Activated CD8-positive, alpha-beta memory T cell treated with anti-CD3 and anti-CD28 coated beads for 36 hours (primary cell): ENCODE measurements around the gene CERS3. TPM values are rescaled to one million over a fixed set of nuclear protein-coding genes. Genes with fewer than 3 reads are reported as not detected.

Source experiments
- CTCF ChIA-PET: fragments of 350-600 bp; sonication (Branson Sonifier 250); formaldehyde crosslinking; loops from one replicate; lab custom pipeline; 2021; ENCODE audit warnings: antibody characterized with exemption; lab: Charles Lee
- POLR2A ChIA-PET: fragments of 350-600 bp; sonication (Branson Sonifier 250); formaldehyde crosslinking; loops from one replicate; lab custom pipeline; 2021; ENCODE audit warnings: antibody characterized with exemption; lab: Charles Lee
- total RNA-seq, 2 experiments: library from RNA; stranded (reverse); gene quantifications; one replicate each; pipeline ENCODE4 v1.2.3, GENCODE V29; 2021

CERS3 gene
- total RNA-seq, 2 experiments from 2014 or later: 0.15 TPM; not detected in 1

DNA sequence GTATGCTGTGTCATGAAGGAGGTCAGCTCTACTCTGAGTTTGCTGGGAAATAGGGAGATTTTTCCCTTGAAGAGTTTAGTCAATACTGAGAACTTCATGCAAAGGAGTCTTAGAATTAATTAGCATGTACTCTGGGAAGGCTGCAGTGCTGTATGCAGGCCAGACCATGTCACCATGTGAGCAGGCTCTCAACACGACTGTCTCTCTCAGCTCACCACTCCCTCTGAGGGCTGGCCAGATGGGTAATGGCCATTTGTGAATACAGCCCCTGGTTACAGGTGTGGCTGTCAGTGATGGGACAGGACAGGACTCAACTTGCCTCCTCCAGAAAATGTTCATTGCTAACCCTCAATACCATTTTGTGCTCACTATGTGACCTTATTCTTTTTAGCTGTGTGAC is 5.1 kb upstream of the CERS3 start:
- POLR2A ChIA-PET: no interaction called here
- CTCF ChIA-PET: no interaction called here

DNA sequence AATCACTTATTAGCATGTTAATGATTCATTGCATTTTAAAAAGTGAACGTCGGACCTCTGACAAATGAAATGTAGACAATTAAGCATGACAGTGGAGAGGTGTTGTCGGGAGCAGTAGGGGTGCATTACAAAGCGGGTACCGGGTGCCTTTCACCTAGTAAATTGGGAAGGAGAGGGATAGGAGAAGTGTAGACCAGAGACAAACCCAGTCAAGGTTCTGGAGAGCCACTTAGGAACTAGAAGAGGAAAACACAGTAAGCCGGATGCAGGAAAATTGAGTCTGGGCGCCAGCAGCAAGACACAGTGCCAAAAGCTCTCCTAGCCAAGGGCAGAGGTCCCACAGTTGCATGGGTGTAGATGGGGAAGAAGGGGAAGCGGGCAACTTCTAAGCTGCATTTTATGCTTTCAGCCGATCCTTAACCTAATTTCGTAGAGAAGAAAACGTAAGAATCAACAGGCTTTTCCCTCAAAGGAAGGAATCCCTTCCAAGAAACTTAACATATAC is 3.1 kb upstream of the CERS3 start:
- CTCF ChIA-PET: no interaction called here
- POLR2A ChIA-PET: no interaction called here

DNA sequence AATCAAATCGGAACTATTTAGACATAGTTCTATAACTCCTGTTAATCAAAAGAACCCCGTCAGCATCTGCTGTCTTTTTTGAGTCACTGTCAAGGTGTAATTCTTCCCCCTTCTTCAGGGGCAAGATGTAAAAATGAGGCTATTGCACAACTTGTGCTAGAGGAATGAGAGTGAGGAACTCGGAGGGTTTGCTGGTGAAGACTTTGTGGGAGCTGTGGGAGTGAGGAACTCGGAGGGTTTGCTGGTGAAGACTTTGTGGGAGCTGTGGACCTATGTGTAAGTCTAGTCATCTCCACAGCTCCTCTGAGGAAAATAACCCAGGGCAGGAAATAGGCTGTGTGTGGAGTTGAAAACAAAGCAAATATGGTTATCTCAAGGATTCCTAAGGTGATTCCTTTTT is 2.5 kb upstream of the CERS3 start:
- CTCF ChIA-PET: no interaction called here
- POLR2A ChIA-PET: no interaction called here

DNA sequence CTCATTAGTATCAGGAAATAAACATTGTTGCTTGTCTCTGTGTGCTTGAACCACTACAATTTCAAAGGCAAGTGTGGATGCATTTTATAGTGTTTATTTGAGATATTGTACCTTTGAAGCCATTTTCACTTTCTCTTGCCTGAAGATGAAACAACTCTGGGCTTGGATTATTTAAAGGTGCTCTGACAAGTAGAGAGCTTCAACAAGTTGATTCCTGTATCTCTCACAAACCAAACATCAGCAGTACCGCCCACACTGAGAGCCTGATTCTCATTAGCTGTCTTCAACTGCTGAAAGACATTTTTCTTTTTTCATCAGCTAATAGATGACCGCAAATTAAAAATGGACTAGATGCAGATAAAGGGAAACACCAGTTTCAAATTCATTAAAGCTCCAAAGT is 806 bp upstream of the CERS3 start:
- POLR2A ChIA-PET: no interaction called here

DNA sequence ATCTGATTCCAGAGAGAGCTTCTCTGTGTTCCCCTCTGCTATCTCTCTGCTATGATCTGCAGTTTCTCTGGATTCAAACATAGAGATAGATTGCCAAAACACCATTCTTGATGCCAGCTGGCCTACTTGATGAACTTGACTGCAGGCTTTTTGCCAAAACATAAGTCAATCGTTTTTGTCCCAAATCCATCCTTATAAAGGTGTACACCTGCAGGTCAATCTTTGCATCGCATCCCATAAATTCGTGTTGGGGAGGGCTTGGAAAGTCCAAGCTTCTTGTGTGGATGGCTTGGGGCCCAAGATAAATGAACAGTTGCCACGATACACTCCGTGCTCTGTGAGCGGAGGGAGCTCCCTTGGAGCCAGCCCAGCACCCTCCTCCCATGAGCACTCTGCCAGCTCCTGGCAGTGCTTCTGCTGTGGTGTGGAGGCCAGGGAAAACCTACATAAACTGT is 2.7 kb downstream of the CERS3 start:
- ChIA-PET CTCF (no interaction called here), POLR2A (no interaction called here)

More for the DNA sequence above, 806 bp upstream of the CERS3 start:
- CTCF ChIA-PET: no interaction called here

DNA sequence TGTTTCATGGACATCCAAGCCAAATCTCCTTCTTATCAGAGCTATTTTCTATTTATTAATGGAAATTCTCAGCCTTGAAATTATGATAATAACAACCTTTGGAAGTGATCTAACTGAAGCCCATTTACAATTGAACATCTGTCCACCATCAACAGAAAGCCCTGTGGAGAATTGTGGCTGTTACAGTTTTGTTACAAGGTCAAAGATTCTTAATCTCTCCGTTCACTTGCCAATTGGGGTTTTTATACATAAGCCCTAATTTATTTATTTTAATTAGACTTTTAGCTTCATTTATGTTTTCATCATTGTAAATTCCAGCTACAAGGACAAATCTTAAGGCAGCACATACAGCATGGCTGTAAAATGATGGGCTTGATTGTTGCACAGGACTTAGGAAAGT is 3.3 kb downstream of the CERS3 start:
- POLR2A ChIA-PET: no interaction called here
- CTCF ChIA-PET: no interaction called here

DNA sequence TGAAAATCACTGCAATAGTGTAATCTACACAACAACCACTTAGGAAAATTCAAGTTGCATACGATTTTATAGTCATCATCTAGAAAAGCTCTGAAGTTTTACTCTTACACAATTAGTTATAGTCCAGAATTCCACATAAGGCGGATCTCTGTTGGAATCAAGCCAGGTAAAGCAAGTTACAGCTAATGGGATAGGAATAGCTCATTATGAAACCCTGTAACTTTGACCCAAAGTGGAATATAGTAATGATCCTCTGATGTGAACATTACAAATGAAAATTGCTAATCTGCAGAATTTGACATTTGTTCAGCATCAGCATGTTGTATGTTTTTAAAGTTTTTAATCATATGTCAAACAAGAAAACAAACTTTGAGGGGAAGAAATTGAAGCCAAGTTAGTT is 4.4 kb downstream of the CERS3 start:
- CTCF ChIA-PET: no interaction called here
- POLR2A ChIA-PET: no interaction called here

DNA sequence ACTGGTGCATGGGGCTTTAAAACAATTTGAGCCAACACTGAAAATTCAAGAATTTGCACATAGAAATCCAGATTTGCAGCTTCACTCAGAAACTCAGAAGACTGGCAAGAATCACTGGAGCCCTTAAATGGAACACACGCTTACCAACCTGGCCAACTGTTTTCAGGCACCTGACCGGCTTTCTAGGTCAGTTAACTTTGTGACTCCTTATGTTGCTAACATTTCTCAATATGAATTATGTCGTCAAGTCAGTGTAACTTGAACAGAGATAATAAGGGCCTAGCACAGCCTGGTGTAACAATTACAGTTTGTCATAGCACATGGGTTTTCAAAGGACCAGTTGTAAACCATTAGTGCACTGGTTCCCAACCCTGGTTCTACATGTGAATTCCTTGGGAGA is 6.8 kb downstream of the CERS3 start:
- ChIA-PET CTCF (no interaction called here), POLR2A (no interaction called here)

DNA sequence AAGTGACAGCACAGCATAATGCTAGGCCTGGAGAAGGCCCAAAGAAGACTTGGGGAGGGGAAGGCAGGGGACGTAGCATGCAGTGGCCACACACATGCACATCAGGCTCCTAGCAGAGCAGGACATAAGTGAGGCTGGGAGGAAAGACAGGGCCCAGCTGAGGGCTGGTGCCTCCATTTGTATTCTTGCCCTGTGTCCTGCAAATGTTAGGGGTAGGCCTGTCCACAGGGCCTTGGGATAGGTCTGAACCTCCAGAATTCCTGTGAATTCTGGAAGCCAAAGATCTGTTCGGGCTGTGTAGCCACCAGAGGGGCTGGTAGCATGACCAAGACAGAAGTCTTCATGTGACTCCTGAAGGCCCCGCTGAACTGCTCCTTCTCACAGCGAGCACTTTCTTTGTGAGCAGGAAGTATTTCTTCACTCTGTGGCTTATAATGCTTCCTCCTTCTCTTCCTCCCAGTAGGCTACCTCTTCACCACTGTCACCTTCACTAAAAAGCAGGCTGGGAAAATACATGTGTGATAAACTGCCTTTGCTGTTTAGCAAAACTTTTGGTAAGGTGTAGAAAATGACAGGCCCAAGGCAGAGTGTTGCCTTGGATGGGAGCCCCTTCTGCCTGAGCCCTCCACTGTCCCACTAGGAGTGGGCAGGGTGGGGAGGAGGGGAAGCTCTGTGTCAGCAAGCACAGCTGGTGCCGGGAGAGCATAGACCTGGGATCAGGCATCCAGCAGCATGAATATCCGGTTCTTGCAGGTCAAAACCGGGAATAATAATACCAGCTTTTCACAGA is 8.4 kb downstream of the CERS3 start:
- CTCF ChIA-PET: no interaction called here

DNA sequence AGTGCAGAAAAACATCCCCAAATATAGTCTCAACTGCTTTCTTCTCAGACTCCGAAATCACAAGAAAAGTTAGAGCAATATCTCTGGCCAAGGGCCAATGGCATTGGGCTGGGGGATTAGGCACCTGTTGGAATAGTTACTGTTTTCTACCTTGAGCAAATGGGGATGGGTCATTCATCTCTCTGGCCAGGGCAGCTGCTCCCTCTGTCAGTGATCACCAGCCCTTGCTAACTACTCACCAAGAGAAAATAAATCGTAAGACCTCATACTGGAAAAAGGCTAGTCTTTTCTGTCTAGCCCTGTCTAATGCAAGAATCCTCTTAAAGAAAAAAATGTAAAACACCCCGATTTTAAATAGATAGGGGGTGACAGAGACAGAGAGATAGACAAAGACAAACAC is 10.9 kb downstream of the CERS3 start:
- POLR2A ChIA-PET: no interaction called here
- CTCF ChIA-PET: no interaction called here

More for the DNA sequence above, 8.4 kb downstream of the CERS3 start:
- POLR2A ChIA-PET: no interaction called here

DNA sequence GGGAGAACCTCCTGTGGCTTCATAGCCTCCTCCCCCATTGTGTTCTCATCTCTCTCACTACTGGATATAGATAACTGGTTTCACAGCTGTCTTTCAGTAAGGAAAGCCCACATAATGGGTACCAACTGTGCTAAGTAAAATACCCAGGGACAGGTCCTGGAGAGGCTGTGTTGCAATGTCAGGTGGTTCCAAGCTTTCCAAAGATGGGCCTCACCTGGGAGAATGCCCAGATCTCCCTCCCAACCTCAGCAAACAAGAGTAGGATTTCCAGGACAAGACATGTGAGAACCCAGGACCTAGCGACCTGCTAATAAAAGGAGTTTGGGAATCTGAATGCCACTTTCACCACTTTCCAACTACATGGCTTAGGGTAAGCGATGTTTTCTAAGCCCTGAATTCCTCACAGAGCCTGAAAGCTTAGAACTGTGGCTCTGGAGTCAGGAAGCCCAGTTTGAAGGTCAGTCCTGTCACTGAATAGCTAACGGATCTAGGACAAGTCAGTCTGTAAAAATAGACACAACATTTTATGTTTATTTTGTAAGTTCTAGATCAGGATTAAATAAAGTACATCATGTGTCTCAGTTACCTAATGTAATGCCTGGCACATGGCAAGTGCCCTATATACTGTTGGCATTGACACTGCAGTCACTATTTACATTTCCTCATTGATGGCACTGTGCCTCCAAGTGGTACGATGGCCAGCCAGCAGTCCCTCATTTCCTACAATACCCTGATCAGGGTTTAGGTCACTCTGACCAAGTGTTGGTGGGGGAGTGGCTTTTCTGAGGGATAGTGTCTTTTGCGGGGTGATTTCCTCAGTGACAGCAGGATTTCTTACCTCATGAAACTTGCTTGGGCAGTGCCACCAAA is 11.9 kb downstream of the CERS3 start:
- ChIA-PET POLR2A (no interaction called here), CTCF (interaction anchor here (0.5 kb wide), 1 partner anchor 489 kb away, joined by 4 read pairs; no protein-coding TSS in a partner anchor)

DNA sequence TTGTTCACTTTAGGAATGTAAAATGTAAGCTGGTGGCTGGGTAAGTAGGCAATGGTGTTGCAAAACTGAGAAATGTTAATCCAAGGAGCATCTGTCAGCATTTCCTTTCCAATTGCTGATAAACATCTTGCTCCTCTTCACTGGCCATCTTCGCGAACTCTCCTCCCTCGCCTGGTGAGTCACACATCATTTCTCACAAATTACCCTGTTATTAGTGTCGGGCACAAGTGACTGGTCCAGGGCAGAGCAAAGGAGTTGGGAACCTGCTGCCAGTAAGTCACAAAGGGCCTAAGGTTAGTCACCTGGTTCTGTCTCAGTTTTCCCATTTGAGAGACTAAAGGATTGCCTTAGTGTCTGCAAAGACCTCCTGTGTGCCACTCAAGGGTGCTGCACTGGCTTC is 13.0 kb downstream of the CERS3 start:
- ChIA-PET POLR2A (no interaction called here), CTCF (no interaction called here)

DNA sequence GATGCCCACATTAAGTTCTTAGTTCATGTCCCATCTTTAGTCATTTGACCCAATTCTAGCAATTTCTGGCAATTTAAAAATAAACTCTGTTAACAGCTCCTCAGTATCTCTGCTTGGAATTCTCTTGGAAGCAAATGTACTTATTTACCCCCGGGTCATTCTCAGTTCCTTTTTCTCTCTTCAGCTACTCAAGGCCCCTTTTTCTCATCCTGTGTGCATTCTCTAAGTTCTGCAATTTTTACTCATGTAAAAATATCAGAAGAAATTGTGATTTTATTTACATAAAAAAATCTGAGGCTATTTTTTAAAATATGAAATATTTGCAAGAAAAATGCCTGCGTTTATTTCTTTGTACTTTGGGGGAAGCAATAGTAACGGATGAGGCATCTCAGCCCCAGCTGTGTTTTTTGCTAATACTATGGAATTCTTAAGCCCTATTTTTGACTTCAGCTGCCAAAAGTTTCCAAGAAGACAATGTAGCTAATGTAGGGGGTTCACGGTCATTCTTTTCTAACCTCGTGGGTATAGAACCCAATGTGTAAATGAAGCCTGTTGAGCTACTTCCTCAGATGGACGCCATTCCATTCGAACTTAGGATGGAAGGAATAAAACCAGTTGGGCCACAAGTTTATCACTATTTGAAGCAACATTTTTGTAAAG is 20.0 kb downstream of the CERS3 start:
- POLR2A ChIA-PET: no interaction called here
- CTCF ChIA-PET: no interaction called here

DNA sequence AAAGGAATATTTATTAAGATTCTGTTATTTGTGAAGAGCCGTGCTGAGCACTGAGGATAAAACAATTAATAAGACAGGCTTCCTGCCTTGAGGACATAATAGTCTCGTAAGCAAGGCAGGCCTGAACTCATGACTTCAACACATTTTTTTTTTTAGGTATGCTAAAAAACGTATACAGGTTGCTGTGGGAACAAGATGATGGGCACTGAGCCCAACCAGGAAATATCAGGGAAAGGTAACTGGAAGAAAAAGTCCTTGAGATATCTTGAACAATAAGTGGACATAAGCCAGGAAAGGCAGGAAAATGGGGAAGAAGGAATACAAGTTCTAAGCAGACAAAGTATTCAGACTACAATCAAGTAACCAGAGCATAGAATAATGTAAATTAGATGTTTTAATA is 26.1 kb downstream of the CERS3 start:
- ChIA-PET POLR2A (no interaction called here), CTCF (no interaction called here)

DNA sequence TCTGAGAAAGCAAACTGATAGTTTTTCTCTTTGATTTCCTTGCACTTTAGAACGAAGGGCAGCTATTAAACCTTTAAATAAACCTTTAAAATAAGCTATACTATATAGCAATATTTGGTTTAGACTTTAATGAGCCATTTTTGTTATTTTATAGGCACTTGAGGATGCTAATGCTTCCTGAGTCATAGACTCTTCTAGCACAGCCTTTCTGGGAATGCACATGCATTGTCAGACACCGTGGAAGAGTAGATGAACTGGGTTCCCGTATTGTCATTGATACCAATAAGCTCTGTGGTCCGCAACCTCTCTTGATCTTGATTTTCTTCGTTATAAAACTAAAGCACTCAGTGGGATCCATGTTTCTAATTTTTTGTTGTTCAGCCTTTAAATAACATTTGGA is 27.6 kb downstream of the CERS3 start:
- CTCF ChIA-PET: no interaction called here

DNA sequence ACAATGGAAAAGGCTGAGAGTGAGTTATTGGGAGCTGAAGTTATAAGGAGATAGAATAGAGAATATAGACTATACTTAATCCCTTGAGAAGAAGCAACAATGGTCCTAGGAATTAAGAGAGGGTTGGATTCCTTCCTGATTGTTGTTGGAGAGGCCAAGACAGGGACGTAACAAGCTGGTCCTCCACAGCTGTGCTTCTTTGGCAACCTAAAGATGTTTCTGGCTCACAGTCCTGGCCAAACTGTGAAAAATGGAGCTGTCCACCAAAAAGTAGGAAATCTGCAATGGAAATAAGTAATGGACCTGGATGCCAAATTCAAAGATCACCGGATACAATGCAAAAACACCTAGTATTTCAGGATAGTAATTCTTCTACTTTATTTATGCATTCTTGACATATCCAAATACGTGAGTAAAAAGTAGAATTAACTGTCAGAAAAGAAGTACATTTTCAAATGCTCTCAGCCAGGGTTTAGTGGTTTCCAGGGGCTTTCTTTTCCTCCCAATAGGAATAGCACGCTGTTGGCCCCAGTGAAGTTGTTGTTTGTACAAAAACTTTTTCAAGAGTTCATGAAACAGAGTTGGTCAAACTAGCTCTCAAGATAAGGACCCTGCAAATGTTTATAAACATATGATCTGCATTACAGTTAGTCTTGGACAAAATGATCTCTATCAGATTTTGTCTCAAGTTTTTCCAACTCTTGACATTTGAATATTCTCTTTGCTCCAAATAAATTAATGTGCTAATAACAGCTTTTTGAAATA is 28.3 kb downstream of the CERS3 start:
- POLR2A ChIA-PET: no interaction called here
- CTCF ChIA-PET: no interaction called here

More for the DNA sequence above, 27.6 kb downstream of the CERS3 start:
- POLR2A ChIA-PET: no interaction called here

DNA sequence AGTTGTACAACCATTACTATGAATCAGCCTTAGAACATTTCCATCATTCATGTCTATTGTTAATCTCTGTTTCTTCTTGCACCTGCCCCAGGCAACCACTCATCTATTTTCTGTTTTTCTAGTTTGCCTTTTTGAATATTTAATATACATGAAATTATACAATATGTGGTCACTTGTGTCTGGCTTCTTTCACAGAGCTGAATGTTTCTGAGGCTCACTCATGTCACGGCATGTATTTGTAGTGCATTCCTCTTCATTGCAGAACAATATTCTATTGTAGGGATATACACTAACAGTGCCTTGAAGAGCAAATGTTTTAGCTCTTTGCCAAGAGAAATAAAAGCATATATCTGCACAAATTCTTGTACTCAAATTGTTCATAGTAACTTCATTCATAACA is 32.9 kb downstream of the CERS3 start:
- POLR2A ChIA-PET: no interaction called here
- CTCF ChIA-PET: no interaction called here

DNA sequence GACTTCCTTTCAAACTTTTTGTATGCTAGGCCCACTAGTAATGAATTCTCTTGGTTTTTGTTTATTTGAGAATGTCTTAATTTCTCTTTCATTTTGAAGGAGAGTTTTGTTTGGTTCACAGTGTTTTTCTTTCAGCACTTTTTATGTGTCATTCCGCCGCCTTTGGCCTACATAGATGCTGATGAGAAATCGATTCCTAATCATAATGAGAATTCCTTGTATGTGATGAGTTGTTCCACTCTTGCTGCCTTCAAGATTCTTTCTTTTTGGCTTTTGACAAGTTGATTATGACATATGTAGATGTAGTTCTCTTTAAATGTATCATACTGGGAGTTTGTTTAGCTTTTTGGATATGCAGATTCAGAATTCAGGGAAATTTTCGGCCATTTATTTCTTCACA is 35.5 kb downstream of the CERS3 start:
- ChIA-PET POLR2A (no interaction called here), CTCF (no interaction called here)

DNA sequence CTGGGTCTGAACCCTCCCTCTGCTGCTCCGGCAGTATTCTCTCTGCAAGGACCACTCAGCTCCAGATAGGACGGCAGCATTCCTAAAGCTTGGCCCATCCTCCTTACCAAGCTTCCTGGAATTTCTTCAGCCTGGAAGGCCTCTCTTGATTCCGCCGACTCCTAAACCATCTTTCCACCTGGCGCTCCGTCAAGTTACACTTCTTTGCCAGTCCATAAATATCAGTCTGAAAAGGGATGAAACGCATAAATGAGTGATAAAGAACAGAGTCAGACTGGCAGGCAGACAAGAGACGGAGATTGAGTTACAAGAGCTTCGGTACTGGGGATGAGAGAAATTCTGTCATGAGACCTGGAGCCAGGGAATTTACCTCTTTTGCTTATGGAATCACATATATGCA is 44.3 kb downstream of the CERS3 start:
- CTCF ChIA-PET: no interaction called here
- POLR2A ChIA-PET: no interaction called here
